IMR-90 (cell line): ENCODE results near the gene THRB. TPM values are rescaled to one million over a fixed set of nuclear protein-coding genes. Genes with fewer than 3 reads are reported as not detected.

ENCODE experiments used
- ATAC-seq: fragments of 200-7000 bp; cut with Tn5 transposase; 2 replicates; pipeline ENCODE4 v1.9.1; 2020; ENCODE audit warnings: low read depth, mild to moderate bottlenecking, moderate library complexity
- BruUV-seq: library from RNA; stranded (reverse); fragments of 400-500 nt; replicated peaks from 2 replicates; lab custom pipeline; 2021; lab: Mats Ljungman, UMichigan
- CTCF ChIA-PET: fragments of 300-600 bp; formaldehyde crosslinking; extraction: SDS; loops from one replicate; lab custom pipeline; 2021; ENCODE audit warnings: antibody characterized with exemption; lab: Yijun Ruan, JAX
- POLR2A ChIA-PET: fragments of 300-600 bp; sonication (Branson Sonifier 250); formaldehyde crosslinking; loops from one replicate; lab custom pipeline; 2022; ENCODE audit warnings: antibody characterized with exemption; ENCODE audit not compliant: unreplicated experiment; lab: Charles Lee
- DNase-seq: peaks from one replicate; pipeline ENCODE4 v3.0.0; 2013
- H2AFZ ChIP-seq: replicated peaks from 2 replicates; pipeline ENCODE3; 2013; ENCODE audit warnings: low read length, mild to moderate bottlenecking; ENCODE audit not compliant: poor library complexity
- H2AK5ac ChIP-seq: 2 replicates; pipeline ENCODE4 v1.6.1; 2013; ENCODE audit warnings: low read depth, low read length, inconsistent platforms
- H2AK9ac ChIP-seq: replicated peaks from 2 replicates; pipeline ENCODE3; 2013; ENCODE audit warnings: mild to moderate bottlenecking, low read depth, low read length, moderate library complexity; ENCODE audit not compliant: poor library complexity
- H2BK120ac ChIP-seq: 2 replicates; pipeline ENCODE4 v1.6.1; 2013; ENCODE audit warnings: low read depth, low read length, inconsistent platforms
- H2BK15ac ChIP-seq: 3 replicates; pipeline ENCODE4 v1.6.1; 2013; ENCODE audit warnings: low read depth, low read length, inconsistent platforms
- H2BK20ac ChIP-seq: 2 replicates; pipeline ENCODE4 v1.6.1; 2013; ENCODE audit warnings: low read depth, mild to moderate bottlenecking, inconsistent platforms, low read length, moderate library complexity
- H2BK5ac ChIP-seq: 2 replicates; pipeline ENCODE4 v1.6.1; 2013; ENCODE audit warnings: mild to moderate bottlenecking, low read depth, low read length, inconsistent platforms; ENCODE audit not compliant: poor library complexity, severe bottlenecking
- H3K14ac ChIP-seq: replicated peaks from 2 replicates; pipeline ENCODE4 v1.6.1; 2013; ENCODE audit warnings: low read depth, low read length, inconsistent platforms
- H3K18ac ChIP-seq: 2 replicates; pipeline ENCODE4 v1.6.1; 2013; ENCODE audit warnings: low read depth, low read length, control low read depth
- H3K23ac ChIP-seq: 2 replicates; pipeline ENCODE4 v1.6.1; 2013; ENCODE audit warnings: low read depth, low read length, inconsistent platforms
- H3K27ac ChIP-seq: 2 replicates; pipeline ENCODE4 v1.5.1; 2013; ENCODE audit warnings: mild to moderate bottlenecking, control low read depth, low read length; ENCODE audit not compliant: insufficient read depth
- H3K27me3 ChIP-seq: 2 replicates; pipeline ENCODE4 v1.6.1; 2013; ENCODE audit warnings: low read length; ENCODE audit not compliant: control insufficient read depth, insufficient read depth
- H3K36me3 ChIP-seq: 2 replicates; pipeline ENCODE4 v1.6.1; 2013; ENCODE audit warnings: low read length, mixed read lengths; ENCODE audit not compliant: control insufficient read depth, insufficient read depth
- H3K4ac ChIP-seq: 2 replicates; pipeline ENCODE4 v1.6.1; 2013; ENCODE audit warnings: low read depth, low read length, inconsistent platforms
- H3K4me1 ChIP-seq: 2 replicates; pipeline ENCODE4 v1.6.1; 2013; ENCODE audit warnings: low read length, mixed read lengths; ENCODE audit not compliant: control insufficient read depth, insufficient read depth
- H3K4me2 ChIP-seq: 2 replicates; pipeline ENCODE4 v1.6.1; 2013; ENCODE audit warnings: low read depth, mild to moderate bottlenecking, control low read depth, low read length, moderate library complexity
- H3K4me3 ChIP-seq: 2 replicates; pipeline ENCODE4 v1.5.1; 2013; ENCODE audit warnings: low read depth, mild to moderate bottlenecking, control low read depth, low read length, moderate library complexity; ENCODE audit not compliant: insufficient read depth
- H3K56ac ChIP-seq: 2 replicates; pipeline ENCODE4 v1.6.1; 2013; ENCODE audit warnings: low read length, inconsistent platforms; ENCODE audit not compliant: insufficient read depth; ENCODE audit errors: extremely low read depth
- H3K79me1 ChIP-seq, 2 experiments: 2 replicates each; pipeline ENCODE4 v1.6.1; 2013; ENCODE audit warnings: low read length in 2 of 2, inconsistent platforms in 1 of 2, low read depth in 1 of 2
- H3K9ac ChIP-seq: 2 replicates; pipeline ENCODE4 v1.6.1; 2013; ENCODE audit warnings: low read depth, low read length, control low read depth
- H3K9me1 ChIP-seq: 2 replicates; pipeline ENCODE4 v1.6.1; 2013; ENCODE audit warnings: low read length, inconsistent platforms; ENCODE audit not compliant: insufficient read depth
- H3K9me3 ChIP-seq: 2 replicates; pipeline ENCODE4 v1.6.1; 2013; ENCODE audit warnings: low read length; ENCODE audit not compliant: control insufficient read depth, insufficient read depth
- H4K20me1 ChIP-seq: 2 replicates; pipeline ENCODE4 v1.6.1; 2013; ENCODE audit warnings: low read length, inconsistent platforms; ENCODE audit not compliant: insufficient read depth
- H4K5ac ChIP-seq: 2 replicates; pipeline ENCODE4 v1.6.1; 2013; ENCODE audit warnings: mild to moderate bottlenecking, low read depth, low read length, control low read depth
- H4K8ac ChIP-seq, 2 experiments: 2 replicates each; pipeline ENCODE4 v1.6.1; 2013; ENCODE audit warnings: low read depth in 2 of 2, low read length in 2 of 2, control low read depth in 1 of 2, inconsistent platforms in 1 of 2
- H4K91ac ChIP-seq: 2 replicates; pipeline ENCODE4 v1.6.1; 2013; ENCODE audit warnings: low read depth, low read length, inconsistent platforms; ENCODE audit not compliant: insufficient read depth
- MAFK ChIP-seq: IDR thresholded peaks from 2 replicates; pipeline ENCODE4 v1.6.1; 2012; ENCODE audit warnings: low read depth, low read length, improper control_type of control experiment
- USF2 ChIP-seq: fragments of 150-350 bp; IDR thresholded peaks from 2 replicates; pipeline ENCODE4 v1.6.1; 2017; ENCODE audit warnings: mild to moderate bottlenecking, antibody characterized with exemption, low read length, low read depth
- WGBS, 2 experiments: methylation state at CpG; one replicate each; pipeline versions ENCODE4 v1.1.5 to v1.1.7; 2013; ENCODE audit warnings: missing lambda C conversion rate in 2 of 2; ENCODE audit not compliant: insufficient read length in 1 of 2; ENCODE audit errors: extremely low coverage in 2 of 2; 5-methylcytosine and 5-hydroxymethylcytosine counted together
- dilution Hi-C: fragments of 300-500 bp; cut with HindIII; formaldehyde crosslinking; loops from one replicate; pipeline ENCODE4 v1.14.3; 2018; ENCODE audit warnings: low sequenced_read_pairs; ENCODE audit not compliant: unreplicated experiment
- in situ Hi-C: fragments of 300-500 bp; cut with MboI; formaldehyde crosslinking; loops from 3 replicates; pipeline ENCODE4 v1.14.3; 2019; ENCODE audit warnings: low sequenced_read_pairs, inconsistent platforms, mixed read lengths
- intact Hi-C: fragments of 100-400 bp; cut with micrococcal nuclease; formaldehyde crosslinking; loops from 2 replicates; pipeline ENCODE4 v1.10.0; 2022
- polyA plus RNA-seq, 3 experiments: library from polyadenylated mRNA; depleted of rRNA; stranded (reverse); fragments of >200 nt; gene quantifications; 2 replicates each; pipeline ENCODE4 v1.2.3, GENCODE V29; 2012; ENCODE audit warnings: low replicate concordance in 1 of 3
- total RNA-seq: library from RNA; depleted of rRNA; stranded (reverse); fragments of >200 nt; gene quantifications from 2 replicates; pipeline ENCODE4 v1.2.3, GENCODE V29; 2012

Gene THRB
- total and polyA plus RNA-seq, 2 of the 4 experiments (the other 2 are of a cell fraction), result under 0.01 TPM; not detected in 1

GRCh38 chr3:24428481-24428880, 66.2 kb downstream of the THRB start:
- H4K20me1 ChIP-seq, result no peaks in the 10 kb centered on the region
- no peak overlapping the region for H3K4me3 ChIP-seq
- dilution Hi-C loops (no loop called here), intact Hi-C loops (no loop called here), in situ Hi-C loops (no loop called here)
- no peak overlapping the region for H3K9ac ChIP-seq
- H4K8ac ChIP-seq, result no peak overlapping the region
- no peak overlapping the region for H2BK5ac ChIP-seq
- H3K4me1 ChIP-seq, result no peaks in the 10 kb centered on the region
- no peak overlapping the region for H3K23ac ChIP-seq
- no peaks in the 10 kb centered on the region for H3K9me1 ChIP-seq
- H2AK9ac ChIP-seq, result no peak overlapping the region
- no peak overlapping the region for H2AFZ ChIP-seq
- peak; percentile 46; the same call in 1 of the 2 replicates for TF ChIP-seq MAFK
- TF ChIP-seq USF2, result no peak
- no peak overlapping the region for H2BK20ac ChIP-seq
- H3K18ac ChIP-seq, result no peak overlapping the region
- H4K91ac ChIP-seq, result no peak overlapping the region
- POLR2A ChIA-PET, result no interaction called here
- H3K27me3 ChIP-seq, result no peaks in the 10 kb centered on the region
- H3K27ac ChIP-seq, result no peak overlapping the region
- no peak overlapping the region for H2BK15ac ChIP-seq
- H3K4me2 ChIP-seq, result no peak overlapping the region
- no peak overlapping the region for H4K5ac ChIP-seq
- no peak overlapping the region for H3K4ac ChIP-seq
- H3K56ac ChIP-seq, result no peak overlapping the region
- H2AK5ac ChIP-seq, result no peak overlapping the region
- no peak overlapping the region for H3K14ac ChIP-seq
- H3K36me3 ChIP-seq, result no peaks in the 10 kb centered on the region
- H3K9me3 ChIP-seq, result no peaks in the 10 kb centered on the region
- no peak overlapping the region for H2BK120ac ChIP-seq
- ATAC-seq (no peak), DNase-seq (no peak)
- BruUV-seq, result no TSS peak
- no peaks in the 10 kb centered on the region for H3K79me1 ChIP-seq
- WGBS, 2 experiments, result no CpG with 5 or more reads among the region's 2 CpGs
- CTCF ChIA-PET, result interaction anchor here (0.6 to 0.9 kb wide), 3 partner anchors 11 to 34 kb away, joined by 4 to 5 read pairs (median 4); no protein-coding TSS in a partner anchor
